Ishikawa (cell line): ENCODE measurements around the gene USP8.

Source experiments
- CREB1 ChIP-seq: IDR thresholded peaks from 2 replicates; pipeline ENCODE4 v1.6.1; 2012; ENCODE audit warnings: low read depth
- EGR1 ChIP-seq: IDR thresholded peaks from 2 replicates; pipeline ENCODE4 v1.6.1; 2012
- TAF1 ChIP-seq: IDR thresholded peaks from 2 replicates; pipeline ENCODE4 v1.6.1; 2012; ENCODE audit warnings: low read depth, mild to moderate bottlenecking
- YY1 ChIP-seq: IDR thresholded peaks from 2 replicates; pipeline ENCODE4 v1.6.1; 2012; ENCODE audit warnings: low read depth
- TF ChIP-seq, protein P1 (sequence below): IDR thresholded peaks from 2 replicates; pipeline ENCODE4 v1.6.1; 2012; ENCODE audit warnings: low read depth, mild to moderate bottlenecking

DNA sequence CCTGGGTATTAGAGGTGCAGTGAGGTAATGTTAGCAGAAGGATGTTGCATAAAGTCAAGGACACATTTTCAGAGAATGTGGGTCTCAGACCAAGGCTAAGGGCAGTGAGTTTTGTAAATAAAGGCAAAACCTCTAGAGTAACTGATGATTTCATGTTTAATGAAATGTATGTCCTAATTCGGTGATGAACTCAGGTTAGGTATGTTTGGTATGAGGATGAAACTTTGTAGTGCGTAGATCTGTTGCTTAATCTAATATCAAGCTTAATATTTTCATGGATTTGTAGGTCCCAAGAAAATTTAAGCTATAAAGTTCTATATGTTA, 118.6 kb downstream of the USP8 start:
- TF ChIP-seq CREB1, result no peak
- no peak for TF ChIP-seq EGR1
- TF ChIP-seq, protein P1, sequence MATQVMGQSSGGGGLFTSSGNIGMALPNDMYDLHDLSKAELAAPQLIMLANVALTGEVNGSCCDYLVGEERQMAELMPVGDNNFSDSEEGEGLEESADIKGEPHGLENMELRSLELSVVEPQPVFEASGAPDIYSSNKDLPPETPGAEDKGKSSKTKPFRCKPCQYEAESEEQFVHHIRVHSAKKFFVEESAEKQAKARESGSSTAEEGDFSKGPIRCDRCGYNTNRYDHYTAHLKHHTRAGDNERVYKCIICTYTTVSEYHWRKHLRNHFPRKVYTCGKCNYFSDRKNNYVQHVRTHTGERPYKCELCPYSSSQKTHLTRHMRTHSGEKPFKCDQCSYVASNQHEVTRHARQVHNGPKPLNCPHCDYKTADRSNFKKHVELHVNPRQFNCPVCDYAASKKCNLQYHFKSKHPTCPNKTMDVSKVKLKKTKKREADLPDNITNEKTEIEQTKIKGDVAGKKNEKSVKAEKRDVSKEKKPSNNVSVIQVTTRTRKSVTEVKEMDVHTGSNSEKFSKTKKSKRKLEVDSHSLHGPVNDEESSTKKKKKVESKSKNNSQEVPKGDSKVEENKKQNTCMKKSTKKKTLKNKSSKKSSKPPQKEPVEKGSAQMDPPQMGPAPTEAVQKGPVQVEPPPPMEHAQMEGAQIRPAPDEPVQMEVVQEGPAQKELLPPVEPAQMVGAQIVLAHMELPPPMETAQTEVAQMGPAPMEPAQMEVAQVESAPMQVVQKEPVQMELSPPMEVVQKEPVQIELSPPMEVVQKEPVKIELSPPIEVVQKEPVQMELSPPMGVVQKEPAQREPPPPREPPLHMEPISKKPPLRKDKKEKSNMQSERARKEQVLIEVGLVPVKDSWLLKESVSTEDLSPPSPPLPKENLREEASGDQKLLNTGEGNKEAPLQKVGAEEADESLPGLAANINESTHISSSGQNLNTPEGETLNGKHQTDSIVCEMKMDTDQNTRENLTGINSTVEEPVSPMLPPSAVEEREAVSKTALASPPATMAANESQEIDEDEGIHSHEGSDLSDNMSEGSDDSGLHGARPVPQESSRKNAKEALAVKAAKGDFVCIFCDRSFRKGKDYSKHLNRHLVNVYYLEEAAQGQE, result no peak
- no peak for TF ChIP-seq TAF1
- TF ChIP-seq YY1, result no peak
